K562 (cell line): ENCODE measurements around the gene MRPL9. TPM values are rescaled to one million over a fixed set of nuclear protein-coding genes. Genes with fewer than 3 reads are reported as not detected.

ENCODE experiments used
- BCLAF1 ChIP-seq, 2 experiments: fragments of 450-650 bp in 1 of 2; IDR thresholded peaks; 2 replicates each; pipeline ENCODE4 v1.6.1; 2011 to 2017; ENCODE audit warnings: low read depth in 2 of 2, antibody characterized with exemption in 1 of 2, borderline replicate concordance in 1 of 2, low read length in 1 of 2, mild to moderate bottlenecking in 1 of 2, mixed read lengths in 1 of 2; ENCODE audit not compliant: control insufficient read depth in 1 of 2
- C11orf30 ChIP-seq: fragments of 450-650 bp; IDR thresholded peaks from 2 replicates; pipeline ENCODE4 v1.6.1; 2016; ENCODE audit warnings: low read depth, mild to moderate bottlenecking
- CBFB ChIP-seq: sonication (generic); formaldehyde crosslinking; IDR thresholded peaks from 2 replicates; pipeline ENCODE4 v1.4.0; 2020; ENCODE audit warnings: mild to moderate bottlenecking, missing genetic modification reagents
- CTBP1 ChIP-seq: fragments of 450-650 bp; IDR thresholded peaks from 2 replicates; pipeline ENCODE4 v1.6.1; 2016; ENCODE audit warnings: borderline replicate concordance
- EP300 ChIP-seq: IDR thresholded peaks from 2 replicates; pipeline ENCODE4 v1.6.1; 2012; ENCODE audit warnings: low read length, improper control_type of control experiment
- FOXA3 ChIP-seq, 2 experiments: fragments of 450-650 bp in 1 of 2; sonication (generic) in 1 of 2; formaldehyde crosslinking; IDR thresholded peaks in 1 of 2; conservative IDR thresholded peaks in 1 of 2; 2 replicates each; pipeline versions ENCODE4 v1.4.0 to v1.8.0; 2020 to 2022; ENCODE audit warnings: mild to moderate bottlenecking in 2 of 2, missing genetic modification reagents in 1 of 2
- HES1 ChIP-seq: fragments of 450-650 bp; IDR thresholded peaks from 2 replicates; pipeline ENCODE4 v1.6.1; 2016; ENCODE audit warnings: low read depth, mild to moderate bottlenecking, moderate library complexity
- KHSRP ChIP-seq: fragments of 450-650 bp; IDR thresholded peaks from 2 replicates; pipeline ENCODE4 v1.6.1; 2017
- MNT ChIP-seq, 2 experiments: fragments of 450-650 bp; conservative IDR thresholded peaks; 2 replicates each; pipeline ENCODE4 v1.6.1; 2017; ENCODE audit warnings: mild to moderate bottlenecking in 2 of 2, moderate library complexity in 2 of 2
- NEUROD1 ChIP-seq: fragments of 150-350 bp; IDR thresholded peaks from 2 replicates; pipeline ENCODE4 v1.6.1; 2014; ENCODE audit warnings: borderline replicate concordance, low read length, low read depth; ENCODE audit not compliant: partially characterized antibody
- POLR3G ChIP-seq: IDR thresholded peaks from 2 replicates; pipeline ENCODE4 v1.6.1; 2011; ENCODE audit not compliant: insufficient read length, insufficient replicate concordance; ENCODE audit errors: extremely low read depth
- STAT5A ChIP-seq: IDR thresholded peaks from 2 replicates; pipeline ENCODE4 v1.6.1; 2012; ENCODE audit warnings: low read length, inconsistent platforms, borderline replicate concordance
- TEAD2 ChIP-seq: fragments of 450-650 bp; IDR thresholded peaks from 2 replicates; pipeline ENCODE4 v1.6.1; 2016; ENCODE audit warnings: missing genetic modification characterization, control low read depth, missing compliant biosample characterization
- TEAD4 ChIP-seq, 2 experiments: sonication (generic) in 1 of 2; formaldehyde crosslinking in 1 of 2; IDR thresholded peaks; 2 replicates each; pipeline versions ENCODE4 v1.6.1 to v1.8.0; 2012 to 2022; ENCODE audit warnings: borderline replicate concordance in 1 of 2, inconsistent platforms in 1 of 2, low read length in 1 of 2, mild to moderate bottlenecking in 1 of 2, missing genetic modification reagents in 1 of 2
- ZBTB5 ChIP-seq: fragments of 450-650 bp; IDR thresholded peaks from 2 replicates; pipeline ENCODE4 v1.6.1; 2017; ENCODE audit warnings: antibody characterized with exemption
- ZC3H4 ChIP-seq: sonication (generic); formaldehyde crosslinking; IDR thresholded peaks from 2 replicates; pipeline ENCODE4 v1.9.0; 2021; ENCODE audit warnings: missing genetic modification reagents, borderline replicate concordance
- ZNF197 ChIP-seq: fragments of 200-800 bp; sonication (Bioruptor generic); IDR thresholded peaks from 2 replicates; pipeline ENCODE4 v1.6.1; 2016; ENCODE audit warnings: low read depth, missing genetic modification characterization, missing compliant biosample characterization
- ZNF655 ChIP-seq: fragments of 250-450 bp; sonication (Bioruptor Pico); IDR thresholded peaks from 2 replicates; pipeline ENCODE4 v1.5.0; 2021
- polyA plus RNA-seq, 8 experiments: library from polyadenylated mRNA; depleted of rRNA in 4 of 8; stranded (reverse) in 5 of 8; unstranded in 3 of 8; fragments of >200 nt; fragmentation: Nextera tagmentation in 2 of 8; fragmentation: Illumina TruSeq in 1 of 8; extraction: Ambion mirVana in 2 of 8; extraction: Trizol in 1 of 8; gene quantifications; 2 replicates each; pipeline versions ENCODE4 v1.2.1 to v1.2.3, GENCODE V29; 2011 to 2014; ENCODE audit warnings: inconsistent platforms in 1 of 8, missing spikeins in 1 of 8
- total RNA-seq, 7 experiments: library from RNA; depleted of rRNA in 6 of 7; stranded (reverse); fragments of >200 nt in 6 of 7; fragmentation: Illumina TruSeq in 2 of 7; extraction: Trizol in 2 of 7; gene quantifications; 2 replicates each; pipeline versions ENCODE4 v1.2.1 to v1.2.3, GENCODE V29; 2011 to 2021; ENCODE audit warnings: low replicate concordance in 1 of 7

The MRPL9 gene
- total and polyA plus RNA-seq, 9 of the 15 experiments (the other 6 are each of a cell fraction or from before 2014, with no cell fraction given), result 38.0 to 162 (median 111) TPM

GRCh38 chr1:151739590-151740355 is 23.5 kb downstream of the MRPL9 start (continued):
- no peak for TF ChIP-seq ZNF197
- no peak for TF ChIP-seq HES1
- no peak for TF ChIP-seq ZNF655 (CRISPR knock-in tag)
- no peak for TF ChIP-seq FOXA3 (CRISPR knock-in tag; conservative IDR thresholded peaks at IDR 0.05 in 1 of 2, IDR thresholded peaks at IDR 0.05 in 1 of 2)
- TF ChIP-seq POLR3G, result no peak
- 0 out of 2 replicates have a peak, but pooled peaks have one; percentile 31 for TF ChIP-seq CTBP1
- TF ChIP-seq TEAD2 (tag), result no peak
- no peak for TF ChIP-seq CBFB (CRISPR knock-in tag)
- TF ChIP-seq BCLAF1 (IDR thresholded peaks at IDR 0.05; ENCODE audit: borderline replicate concordance in 1 of 2, control insufficient read depth in 1 of 2, low read depth in 2 of 2, low read length in 1 of 2), result no peak
- peak; percentile 67; the same call in 1 of the 2 replicates for TF ChIP-seq STAT5A
- peak; percentile 75 for TF ChIP-seq EP300
- TF ChIP-seq TEAD4 (IDR thresholded peaks at IDR 0.05; ENCODE audit: low read length), result no peak
- no peak for TF ChIP-seq TEAD4 (CRISPR knock-in tag; IDR thresholded peaks at IDR 0.05; ENCODE audit: borderline replicate concordance)
- TF ChIP-seq ZBTB5, result no peak
- TF ChIP-seq KHSRP, result no peak
- peak in 1 of 2 experiments; percentile 35; a peak in 1 of 4 replicates for TF ChIP-seq MNT (conservative IDR thresholded peaks at IDR 0.05)
- peak; percentile 91 for TF ChIP-seq C11orf30
- no peak for TF ChIP-seq ZC3H4 (CRISPR knock-in tag)
- no peak for TF ChIP-seq NEUROD1
